Panc1 (cell line): ENCODE measurements around the gene INS. TPM values are rescaled to one million over a fixed set of nuclear protein-coding genes. Genes with fewer than 3 reads are reported as not detected.

Source experiments
- ATAC-seq: fragments of 200-7000 bp; cut with Tn5 transposase; 2 replicates; pipeline ENCODE4 v1.9.1; 2020; ENCODE audit warnings: mild to moderate bottlenecking, moderate library complexity
- BruUV-seq: library from RNA; stranded (reverse); fragments of 400-500 nt; replicated peaks from 2 replicates; lab custom pipeline; 2021; lab: Mats Ljungman, UMichigan
- CTCF ChIA-PET: fragments of 300-600 bp; sonication (Branson Sonifier 250); formaldehyde crosslinking; loops from one replicate; lab custom pipeline; 2022; ENCODE audit warnings: antibody characterized with exemption; lab: Charles Lee
- POLR2A ChIA-PET: fragments of 300-600 bp; sonication (Branson Sonifier 250); formaldehyde crosslinking; loops from one replicate; lab custom pipeline; 2022; ENCODE audit warnings: antibody characterized with exemption; lab: Charles Lee
- DNase-seq: peaks from one replicate; pipeline ENCODE4 v3.0.0-alpha.2; 2010; ENCODE audit warnings: low read depth, low spot score
- H3K27ac ChIP-seq: 2 replicates; pipeline ENCODE4 v1.5.1; 2011; ENCODE audit warnings: mild to moderate bottlenecking, low read length, inconsistent platforms
- H3K27me3 ChIP-seq: fragments of 200-500 bp; sonication (Bioruptor generic); 2 replicates; pipeline ENCODE4 v1.6.0; 2014; ENCODE audit warnings: low read length, inconsistent platforms; ENCODE audit not compliant: control insufficient read depth, insufficient read depth
- H3K36me3 ChIP-seq: fragments of 200-500 bp; sonication (Bioruptor generic); 2 replicates; pipeline ENCODE4 v1.5.1; 2014; ENCODE audit warnings: inconsistent platforms, mild to moderate bottlenecking, low read length, moderate library complexity; ENCODE audit not compliant: control insufficient read depth, insufficient read depth
- H3K4me1 ChIP-seq: 2 replicates; pipeline ENCODE4 v1.5.1; 2011; ENCODE audit warnings: inconsistent platforms, mild to moderate bottlenecking, low read length, moderate library complexity; ENCODE audit not compliant: control insufficient read depth, insufficient read depth
- H3K4me3 ChIP-seq, 2 experiments: 2 replicates each; pipeline ENCODE4 v1.5.1; 2011 to 2012; ENCODE audit warnings: low read depth in 2 of 2, low read length in 2 of 2, mild to moderate bottlenecking in 2 of 2, inconsistent platforms in 1 of 2, moderate library complexity in 1 of 2
- H3K9me3 ChIP-seq: fragments of 200-500 bp; sonication (Bioruptor generic); 2 replicates; pipeline ENCODE4 v1.5.1; 2014; ENCODE audit warnings: low read depth, mild to moderate bottlenecking, inconsistent platforms, low read length, moderate library complexity; ENCODE audit not compliant: control insufficient read depth, insufficient read depth
- CTCF ChIP-seq: fragments of 450-650 bp; IDR thresholded peaks from 2 replicates; pipeline ENCODE4 v1.5.1; 2017; ENCODE audit warnings: mild to moderate bottlenecking
- POLR2AphosphoS5 ChIP-seq: IDR thresholded peaks from 2 replicates; pipeline ENCODE4 v1.6.1; 2012; ENCODE audit warnings: mild to moderate bottlenecking, low read depth, low read length, moderate library complexity
- REST ChIP-seq, 2 experiments: IDR thresholded peaks; 2 replicates each; pipeline ENCODE4 v1.6.1; 2011 to 2012; ENCODE audit warnings: low read depth in 2 of 2, control low read depth in 1 of 2, low read length in 1 of 2, mild to moderate bottlenecking in 1 of 2, moderate library complexity in 1 of 2; ENCODE audit not compliant: insufficient read depth in 1 of 2
- SIN3A ChIP-seq: IDR thresholded peaks from 2 replicates; pipeline ENCODE4 v1.6.1; 2012; ENCODE audit warnings: low read depth, mild to moderate bottlenecking, low read length, moderate library complexity, borderline replicate concordance; ENCODE audit not compliant: insufficient read depth
- TCF7L2 ChIP-seq: IDR thresholded peaks from 2 replicates; pipeline ENCODE4 v1.6.1; 2011; ENCODE audit warnings: mild to moderate bottlenecking, low read depth, low read length, inconsistent platforms
- in situ Hi-C: cut with HindIII; loops from 2 replicates; pipeline ENCODE4 v1.10.0; 2016; ENCODE audit warnings: low sequenced_read_pairs, low pct_unique_long_range_greater_than_20kb
- intact Hi-C: fragments of 100-400 bp; cut with micrococcal nuclease; formaldehyde crosslinking; loops from one replicate; pipeline ENCODE4 v1.10.0; 2022; ENCODE audit not compliant: unreplicated experiment
- total RNA-seq: library from RNA; stranded (reverse); gene quantifications from one replicate; pipeline ENCODE4 v1.2.1, GENCODE V29; 2021; ENCODE audit not compliant: unreplicated experiment

INS gene
- total RNA-seq, 1 experiment from 2014 or later: not detected

GRCh38 chr11:2200957-2201519 is 40.0 kb upstream of the INS start:
- POLR2A ChIA-PET: no interaction called here
- in situ Hi-C loops: no loop called here
- H3K27ac ChIP-seq: no peak overlapping the region

DNA sequence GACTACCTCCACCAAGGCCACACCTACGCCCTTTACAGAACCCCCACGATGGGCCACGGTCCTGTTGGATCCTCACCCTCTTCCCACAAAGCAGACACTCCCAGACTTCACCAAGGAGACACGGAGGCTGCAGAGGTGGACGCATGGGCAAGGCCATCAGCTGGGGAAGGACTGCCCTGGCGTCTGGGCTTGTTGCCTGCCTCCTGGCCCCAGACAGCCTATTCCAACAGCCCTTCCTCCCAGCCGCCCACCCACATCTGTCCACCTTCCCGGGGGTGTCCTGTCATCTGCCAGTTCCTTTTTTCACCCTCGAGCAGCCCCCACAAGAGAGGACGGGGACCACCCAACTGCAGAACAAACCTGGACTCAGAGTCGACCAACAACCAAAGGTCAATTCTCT is 39.5 kb upstream of the INS start:
- POLR2A ChIA-PET: no interaction called here
- ATAC-seq (no peak), DNase-seq (no peak)
- Histone ChIP-seq H3K36me3 (no peaks in the 10 kb centered on the region), H3K4me1 (no peaks in the 10 kb centered on the region), H3K9me3 (no peaks in the 10 kb centered on the region), H3K27ac (no peak overlapping the region), H3K27me3 (peaks cover 4% of the 10 kb centered on the region; the same call in 1 of the 2 replicates), H3K4me3 (no peak overlapping the region)
- intact Hi-C loops (no loop called here), in situ Hi-C loops (no loop called here)
- CTCF ChIA-PET: no interaction called here
- BruUV-seq: no TSS peak
- TF ChIP-seq REST (IDR thresholded peaks at IDR 0.05; ENCODE audit: insufficient read depth in 1 of 2, low read depth in 2 of 2, low read length in 1 of 2): no peak
- no peak for TF ChIP-seq CTCF
- TF ChIP-seq SIN3A: no peak
- TF ChIP-seq POLR2AphosphoS5: no peak
- no peak for TF ChIP-seq TCF7L2

More at GRCh38 chr11:2200957-2201519, 40.0 kb upstream of the INS start:
- no peak for TF ChIP-seq POLR2AphosphoS5
- TF ChIP-seq REST (IDR thresholded peaks at IDR 0.05; ENCODE audit: insufficient read depth in 1 of 2, low read depth in 2 of 2, low read length in 1 of 2): no peak
- TF ChIP-seq TCF7L2: no peak
- no peak for TF ChIP-seq SIN3A
- no peak for TF ChIP-seq CTCF
- Histone ChIP-seq H3K9me3 (no peaks in the 10 kb centered on the region), H3K4me1 (no peaks in the 10 kb centered on the region), H3K4me3 (no peak overlapping the region), H3K27me3 (peaks cover 4% of the 10 kb centered on the region; the same call in 1 of the 2 replicates), H3K36me3 (no peaks in the 10 kb centered on the region)
- ATAC-seq (no peak), DNase-seq (no peak)
- no TSS peak for BruUV-seq
- CTCF ChIA-PET: interaction anchor here (1.1 kb wide), 1 partner anchor 220 kb away, joined by 4 read pairs; no protein-coding TSS in a partner anchor
- intact Hi-C loops: no loop called here
